ENCODE data around the gene NOL3. TPM values are rescaled to one million over a fixed set of nuclear protein-coding genes. Genes with fewer than 3 reads are reported as not detected.

Gene NOL3
- total RNA-seq, 1 donor from 2014 or later = 5.8 TPM

DNA sequence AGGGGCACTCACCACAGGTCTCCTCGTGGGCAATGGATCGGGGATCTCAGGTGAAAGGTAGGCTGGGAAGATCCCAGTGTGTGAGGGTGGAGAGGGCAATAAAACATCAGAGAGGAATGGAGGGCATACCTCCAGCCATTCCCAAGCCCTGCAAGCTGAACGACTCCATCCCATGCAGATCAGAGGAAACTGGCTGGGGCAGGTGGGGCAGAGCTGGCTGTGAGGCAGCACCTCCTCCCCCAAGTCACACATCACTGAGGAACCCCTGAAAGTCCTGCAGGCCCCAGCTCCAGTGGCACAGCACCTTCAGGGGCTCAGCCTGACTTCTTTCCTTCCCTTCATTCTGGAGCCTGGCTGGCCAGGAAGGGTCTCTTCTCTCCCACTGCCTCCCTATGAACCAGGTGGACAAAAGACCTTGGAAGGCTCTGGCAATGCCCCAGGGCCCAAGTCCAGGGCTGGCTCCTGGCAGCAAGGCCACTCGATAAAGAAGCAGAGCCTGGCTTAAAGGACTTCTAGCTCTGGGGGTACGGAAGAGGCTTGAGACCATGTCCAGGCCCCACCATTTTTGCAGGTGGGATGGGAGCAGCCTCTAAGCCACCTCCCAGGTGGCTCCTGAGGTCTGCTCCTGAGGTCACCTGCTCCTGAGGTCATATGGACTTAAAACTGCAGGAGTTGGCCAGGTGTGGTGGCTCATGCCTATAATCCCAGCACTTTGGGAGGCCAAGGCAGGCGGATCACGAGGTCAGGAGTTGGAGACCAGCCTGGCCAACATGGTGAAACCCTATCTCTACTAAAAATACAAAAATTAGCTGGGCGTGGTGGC is 43.1 kb downstream of the NOL3 start:
- no peak for DNase-seq (ENCODE audit: low read depth, low spot score)
- Mint-ChIP-seq H3K4me3 (no peak overlapping the region), H3K36me3 (ENCODE audit: low read depth) (no peaks in the 10 kb centered on the region), H3K9me3 (no peaks in the 10 kb centered on the region), H3K4me1 (no peaks in the 10 kb centered on the region), H3K27me3 (ENCODE audit: low read depth) (peaks cover 2% of the 10 kb centered on the region), H3K27ac (ENCODE audit: unreplicated experiment) (no peak overlapping the region)
- TF ChIP-seq CTCF (conservative IDR thresholded peaks at IDR 0.05) = no peak

GRCh38 chr16:67215706-67216105 is 45.4 kb downstream of the NOL3 start:
- Mint-ChIP-seq H3K9me3 (no peaks in the 10 kb centered on the region), H3K27ac (ENCODE audit: unreplicated experiment) (no peak overlapping the region), H3K27me3 (ENCODE audit: low read depth) (no peaks in the 10 kb centered on the region), H3K4me3 (no peak overlapping the region), H3K4me1 (no peaks in the 10 kb centered on the region), H3K36me3 (ENCODE audit: low read depth) (no peaks in the 10 kb centered on the region)
- TF ChIP-seq CTCF (conservative IDR thresholded peaks at IDR 0.05) = no peak
- no peak for DNase-seq (ENCODE audit: low read depth, low spot score)

GRCh38 chr16:67216612-67217490 is 46.5 kb downstream of the NOL3 start:
- H3K27ac Mint-ChIP-seq (ENCODE audit: unreplicated experiment) = peak overlapping the region; percentile 8
- TF ChIP-seq CTCF (conservative IDR thresholded peaks at IDR 0.05) = no peak
- no peaks in the 10 kb centered on the region for H3K4me1 Mint-ChIP-seq
- no peak overlapping the region for H3K4me3 Mint-ChIP-seq
- DNase-seq (ENCODE audit: low read depth, low spot score) = no peak
- no peaks in the 10 kb centered on the region for H3K27me3 Mint-ChIP-seq (ENCODE audit: low read depth)
- H3K36me3 Mint-ChIP-seq (ENCODE audit: low read depth) = no peaks in the 10 kb centered on the region
- no peaks in the 10 kb centered on the region for H3K9me3 Mint-ChIP-seq

- TF ChIP-seq CTCF (conservative IDR thresholded peaks at IDR 0.05) = no peak
- no peaks in the 10 kb centered on the region for H3K9me3 Mint-ChIP-seq
- DNase-seq (ENCODE audit: low read depth, low spot score) = no peak
- no peak overlapping the region for H3K4me3 Mint-ChIP-seq
- H3K27me3 Mint-ChIP-seq (ENCODE audit: low read depth) = no peaks in the 10 kb centered on the region
- peaks cover 2% of the 10 kb centered on the region for H3K36me3 Mint-ChIP-seq (ENCODE audit: low read depth)
- peaks cover 25% of the 10 kb centered on the region for H3K4me1 Mint-ChIP-seq
- H3K27ac Mint-ChIP-seq (ENCODE audit: unreplicated experiment) = no peak overlapping the region
Observed at GRCh38 chr16:67223992-67224391, 53.7 kb downstream of the NOL3 start.

Small RNA genes lying within 50 kb of the gene (microRNA-seq; reads per million reads assigned to microRNA genes)
- gene MIR328 = 293 reads per million, percentile 71 among the genes with 10 or more reads in this experiment

Other genes starting within 250 kb of the NOL3 start
- gene RRAD, start 245.0 kb upstream of the NOL3 start, total RNA-seq = 0.20 and 0.54 TPM in 2 replicates
- 73.8 and 77.5 TPM in 2 replicates for gene CIAO2B, start 236.1 kb upstream of the NOL3 start, total RNA-seq
- 50.1 and 52.5 TPM in 2 replicates for gene CES2, start 235.0 kb upstream of the NOL3 start, total RNA-seq
- 2.4 and 3.2 TPM in 2 replicates for gene CES3, start 209.3 kb upstream of the NOL3 start, total RNA-seq
- 1.8 TPM in 2 replicates for gene CES4A, start 181.9 kb upstream of the NOL3 start, total RNA-seq
- 106 TPM in 2 replicates for gene CBFB, start 141.4 kb upstream of the NOL3 start, total RNA-seq
- gene PHAF1, start 60.6 kb upstream of the NOL3 start, total RNA-seq = 24.9 and 25.5 TPM in 2 replicates
- 4.5 and 5.1 TPM in 2 replicates for gene B3GNT9, start 19.5 kb upstream of the NOL3 start, total RNA-seq
- gene TRADD, start 10.6 kb upstream of the NOL3 start, total RNA-seq = 0.68 and 0.70 TPM in 2 replicates
- gene FBXL8, start 10.6 kb upstream of the NOL3 start, total RNA-seq = 0.44 TPM in 1 of 2 replicates, not detected in the other
- 1.3 TPM in 1 of 2 replicates, not detected in the other for gene HSF4, start 5.8 kb upstream of the NOL3 start, total RNA-seq
- gene MATCAP1, start 13.4 kb downstream of the NOL3 start, total RNA-seq = 90.9 and 97.7 TPM in 2 replicates
- 0.30 and 0.44 TPM in 2 replicates for gene EXOC3L1, start 19.6 kb downstream of the NOL3 start, total RNA-seq
- gene E2F4, start 21.6 kb downstream of the NOL3 start, total RNA-seq = 89.7 and 97.0 TPM in 2 replicates
- 3.9 and 4.5 TPM in 2 replicates for gene ELMO3, start 28.6 kb downstream of the NOL3 start, total RNA-seq
- gene TMEM208, start 56.6 kb downstream of the NOL3 start, total RNA-seq = 35.7 and 36.1 TPM in 2 replicates
- gene FHOD1, start 76.9 kb downstream of the NOL3 start, total RNA-seq = 39.9 and 45.5 TPM in 2 replicates
- gene SLC9A5, start 78.4 kb downstream of the NOL3 start, total RNA-seq = 3.3 and 4.4 TPM in 2 replicates
- 3.7 and 4.0 TPM in 2 replicates for gene PLEKHG4, start 109.0 kb downstream of the NOL3 start, total RNA-seq
- 1.1 and 1.3 TPM in 2 replicates for gene KCTD19, start 156.2 kb downstream of the NOL3 start, total RNA-seq
- 0.21 TPM in 1 of 2 replicates, not detected in the other for gene LRRC36, start 156.3 kb downstream of the NOL3 start, total RNA-seq
- gene TPPP3, start 223.0 kb downstream of the NOL3 start, total RNA-seq = 3.4 and 4.7 TPM in 2 replicates
- 9.5 and 10.2 TPM in 2 replicates for gene ZDHHC1, start 245.9 kb downstream of the NOL3 start, total RNA-seq

Measured in neural crest cell (in vitro differentiated cells).